ENCODE data around the gene SPATS2. TPM values are rescaled to one million over a fixed set of nuclear protein-coding genes. Genes with fewer than 3 reads are reported as not detected.

Gene SPATS2
- total RNA-seq, 1 donor from 2014 or later: 18.2 TPM

DNA sequence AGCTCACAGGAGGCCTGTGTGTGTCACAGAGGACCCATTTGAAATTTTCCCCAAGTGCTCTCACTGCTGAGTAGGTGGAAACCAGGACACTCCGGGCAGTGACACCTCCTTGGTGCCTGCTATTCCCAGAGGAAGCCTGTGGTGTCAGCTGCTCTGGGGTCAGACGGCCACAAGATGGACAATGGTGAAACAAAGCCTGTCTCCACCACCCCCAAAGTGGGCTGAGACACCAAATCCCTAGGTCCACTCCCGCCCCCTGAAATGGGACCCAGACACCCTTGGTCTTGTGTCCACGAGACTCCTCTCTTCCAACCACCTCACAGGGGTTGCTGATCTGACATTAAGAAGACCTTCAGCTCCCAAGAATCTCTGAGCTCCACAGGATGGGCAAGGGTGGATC lies 178.6 kb downstream of the SPATS2 start:
- TF ChIP-seq, protein P1, sequence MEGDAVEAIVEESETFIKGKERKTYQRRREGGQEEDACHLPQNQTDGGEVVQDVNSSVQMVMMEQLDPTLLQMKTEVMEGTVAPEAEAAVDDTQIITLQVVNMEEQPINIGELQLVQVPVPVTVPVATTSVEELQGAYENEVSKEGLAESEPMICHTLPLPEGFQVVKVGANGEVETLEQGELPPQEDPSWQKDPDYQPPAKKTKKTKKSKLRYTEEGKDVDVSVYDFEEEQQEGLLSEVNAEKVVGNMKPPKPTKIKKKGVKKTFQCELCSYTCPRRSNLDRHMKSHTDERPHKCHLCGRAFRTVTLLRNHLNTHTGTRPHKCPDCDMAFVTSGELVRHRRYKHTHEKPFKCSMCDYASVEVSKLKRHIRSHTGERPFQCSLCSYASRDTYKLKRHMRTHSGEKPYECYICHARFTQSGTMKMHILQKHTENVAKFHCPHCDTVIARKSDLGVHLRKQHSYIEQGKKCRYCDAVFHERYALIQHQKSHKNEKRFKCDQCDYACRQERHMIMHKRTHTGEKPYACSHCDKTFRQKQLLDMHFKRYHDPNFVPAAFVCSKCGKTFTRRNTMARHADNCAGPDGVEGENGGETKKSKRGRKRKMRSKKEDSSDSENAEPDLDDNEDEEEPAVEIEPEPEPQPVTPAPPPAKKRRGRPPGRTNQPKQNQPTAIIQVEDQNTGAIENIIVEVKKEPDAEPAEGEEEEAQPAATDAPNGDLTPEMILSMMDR (IDR thresholded peaks at IDR 0.05; ENCODE audit: insufficient read depth, low read length, poor library complexity, severe bottlenecking): no peak
- H3K36me3 ChIP-seq (ENCODE audit: control insufficient read depth, insufficient read depth, low read length): no peaks in the 10 kb centered on the region
- peaks cover 73% of the 10 kb centered on the region for H3K27me3 ChIP-seq (ENCODE audit: control insufficient read depth, insufficient read depth, low read length)
- DNase-seq (ENCODE audit: low read depth): no peak
- H3K4me3 ChIP-seq (ENCODE audit: low read depth, low read length): no peak overlapping the region

DNA sequence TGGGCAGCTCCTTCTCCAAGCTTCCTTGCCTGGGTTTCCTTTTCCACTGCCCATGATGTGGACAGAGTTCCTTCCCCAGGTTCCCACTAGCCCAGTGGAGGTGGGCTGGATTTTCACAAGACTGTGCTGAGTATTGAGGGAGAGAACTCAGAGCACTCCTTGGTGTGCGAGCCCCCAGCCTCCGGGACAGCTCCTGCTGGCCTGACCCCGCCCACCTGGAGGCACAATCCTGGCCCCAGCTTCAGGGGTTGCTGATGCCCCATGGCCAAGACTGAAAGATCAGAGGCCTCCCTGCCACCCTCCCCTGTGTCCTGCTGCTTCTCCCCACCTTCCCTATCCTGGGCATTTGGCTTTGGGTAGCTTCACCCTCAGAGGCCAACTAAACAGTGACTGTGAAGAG lies 179.2 kb downstream of the SPATS2 start:
- Histone ChIP-seq H3K36me3 (ENCODE audit: control insufficient read depth, insufficient read depth, low read length) (no peaks in the 10 kb centered on the region), H3K27me3 (ENCODE audit: control insufficient read depth, insufficient read depth, low read length) (peaks cover 70% of the 10 kb centered on the region), H3K4me3 (ENCODE audit: low read depth, low read length) (no peak overlapping the region)
- DNase-seq (ENCODE audit: low read depth): no peak
- TF ChIP-seq, protein P1 (IDR thresholded peaks at IDR 0.05; ENCODE audit: insufficient read depth, low read length, poor library complexity, severe bottlenecking): no peak

DNA sequence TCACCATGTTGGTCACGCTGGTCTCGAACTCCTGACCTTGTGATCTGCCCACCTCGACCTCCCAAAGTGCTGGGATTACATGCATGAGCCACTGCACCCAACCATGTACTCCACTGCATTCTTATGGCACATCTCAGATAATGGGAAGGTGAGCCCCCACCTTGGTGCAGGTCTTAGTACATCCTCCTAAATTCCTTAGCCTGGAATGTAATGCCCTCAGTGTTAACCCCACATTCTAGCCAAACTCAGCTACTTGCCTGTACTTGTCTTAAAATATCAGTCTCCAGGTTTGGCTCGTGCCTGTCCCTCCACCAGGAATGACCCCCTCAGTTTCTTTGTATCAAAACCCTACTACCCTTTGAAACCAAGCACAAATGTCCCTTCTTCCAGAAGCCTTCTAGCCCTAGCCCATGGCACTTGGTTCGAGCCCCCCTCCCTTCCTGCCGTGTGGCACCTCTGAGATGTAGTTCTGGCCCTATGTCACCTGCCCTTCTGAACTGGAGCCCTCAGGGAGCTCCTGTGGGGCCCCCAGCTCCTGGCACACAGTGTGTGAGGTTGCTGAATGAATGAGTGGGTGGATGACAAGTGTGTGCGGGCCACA lies 179.9 kb downstream of the SPATS2 start:
- H3K27me3 ChIP-seq (ENCODE audit: control insufficient read depth, insufficient read depth, low read length): peaks cover 73% of the 10 kb centered on the region
- no peak for DNase-seq (ENCODE audit: low read depth)
- TF ChIP-seq, protein P1 (IDR thresholded peaks at IDR 0.05; ENCODE audit: insufficient read depth, low read length, poor library complexity, severe bottlenecking): no peak
- H3K4me3 ChIP-seq (ENCODE audit: low read depth, low read length): no peak overlapping the region
- no peaks in the 10 kb centered on the region for H3K36me3 ChIP-seq (ENCODE audit: control insufficient read depth, insufficient read depth, low read length)

DNA sequence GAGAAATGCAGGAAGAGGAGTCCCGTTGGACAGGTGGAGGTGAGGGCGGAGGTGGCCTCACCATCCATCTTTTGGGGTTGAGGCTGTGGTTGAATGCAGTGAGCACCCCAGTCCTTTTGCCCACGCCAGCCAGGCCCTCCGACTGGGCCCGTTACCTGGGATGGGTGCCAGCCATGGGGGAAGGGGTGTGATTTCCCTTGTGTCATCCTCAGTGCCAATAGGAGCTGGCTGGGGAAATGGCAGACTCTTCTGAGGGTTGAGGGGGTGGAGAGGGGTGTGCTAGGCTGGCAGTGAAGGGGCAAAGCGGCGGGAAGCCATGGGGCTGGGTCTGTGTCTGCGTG lies 181.2 kb downstream of the SPATS2 start:
- no peak overlapping the region for H3K4me3 ChIP-seq (ENCODE audit: low read depth, low read length)
- H3K36me3 ChIP-seq (ENCODE audit: control insufficient read depth, insufficient read depth, low read length): no peaks in the 10 kb centered on the region
- TF ChIP-seq, protein P1 (IDR thresholded peaks at IDR 0.05; ENCODE audit: insufficient read depth, low read length, poor library complexity, severe bottlenecking): no peak
- peaks cover 67% of the 10 kb centered on the region for H3K27me3 ChIP-seq (ENCODE audit: control insufficient read depth, insufficient read depth, low read length)
- DNase-seq (ENCODE audit: low read depth): no peak

DNA sequence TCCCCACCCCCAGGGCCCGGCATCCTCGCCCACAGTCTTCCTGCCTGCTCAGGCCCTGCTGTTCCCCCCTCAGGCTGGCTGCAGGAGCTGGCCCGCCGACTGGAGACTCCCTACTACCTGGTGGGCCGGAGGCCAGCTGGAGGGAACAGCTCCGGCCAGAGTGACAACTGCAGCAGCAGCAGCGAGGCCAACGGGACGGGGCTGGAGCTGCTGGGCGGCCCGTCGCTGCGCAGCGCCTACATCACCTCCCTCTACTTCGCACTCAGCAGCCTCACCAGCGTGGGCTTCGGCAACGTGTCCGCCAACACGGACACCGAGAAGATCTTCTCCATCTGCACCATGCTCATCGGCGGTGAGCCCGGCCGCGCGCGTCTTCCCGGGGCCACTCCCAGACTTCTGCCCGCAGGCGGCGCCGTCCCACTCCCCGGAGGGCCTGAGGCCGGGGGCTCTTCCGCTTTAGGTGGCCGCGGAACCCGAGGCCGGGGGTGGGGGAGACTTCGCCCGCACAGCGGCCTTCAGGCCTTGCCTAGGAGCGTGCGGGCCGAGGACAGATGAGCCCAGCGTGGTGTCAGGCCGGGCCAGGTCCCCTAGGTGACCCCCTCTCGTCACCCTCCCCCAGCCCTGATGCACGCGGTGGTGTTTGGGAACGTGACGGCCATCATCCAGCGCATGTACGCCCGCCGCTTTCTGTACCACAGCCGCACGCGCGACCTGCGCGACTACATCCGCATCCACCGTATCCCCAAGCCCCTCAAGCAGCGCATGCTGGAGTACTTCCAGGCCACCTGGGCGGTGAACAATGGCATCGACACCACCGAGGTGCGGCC lies 181.8 kb downstream of the SPATS2 start:
- H3K4me3 ChIP-seq (ENCODE audit: low read depth, low read length): no peak overlapping the region
- TF ChIP-seq, protein P1 (IDR thresholded peaks at IDR 0.05; ENCODE audit: insufficient read depth, low read length, poor library complexity, severe bottlenecking): peak; percentile 45

More for the DNA sequence above, 181.8 kb downstream of the SPATS2 start:
- Histone ChIP-seq H3K27me3 (ENCODE audit: control insufficient read depth, insufficient read depth, low read length) (peaks cover 61% of the 10 kb centered on the region), H3K36me3 (ENCODE audit: control insufficient read depth, insufficient read depth, low read length) (no peaks in the 10 kb centered on the region)
- no peak for DNase-seq (ENCODE audit: low read depth)
